ENCODE measurements around the gene SH3RF3.

SH3RF3 gene

DNA sequence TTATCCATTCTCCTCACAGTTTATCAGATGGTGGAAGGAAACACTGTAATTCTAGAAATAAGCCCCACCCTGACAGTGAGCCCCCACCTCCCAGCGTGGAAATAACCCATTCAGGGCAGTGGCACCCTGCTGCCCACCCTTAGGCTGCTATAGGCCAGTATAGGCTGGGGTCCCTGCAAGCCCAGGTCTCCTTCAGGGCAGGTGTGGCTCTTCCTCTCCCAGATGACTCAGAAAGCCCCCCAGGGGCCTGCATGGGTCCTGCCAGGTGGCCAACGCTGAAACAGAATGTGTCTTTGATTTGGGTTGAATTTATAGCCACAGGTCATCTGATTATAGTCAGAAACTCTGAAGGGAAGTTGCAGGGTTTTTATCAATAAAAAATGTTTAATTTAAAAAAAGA, 136.4 kb downstream of the SH3RF3 start:
- no peak for TF ChIP-seq POU2F2 (IDR thresholded peaks at IDR 0.05; ENCODE audit: low read depth, low read length)
- TF ChIP-seq SPI1 (IDR thresholded peaks at IDR 0.05; ENCODE audit: low read depth, low read length): no peak
- TF ChIP-seq PAX5 (IDR thresholded peaks at IDR 0.05; ENCODE audit: insufficient read depth, low read length, severe bottlenecking): no peak
- TF ChIP-seq POLR2A (IDR thresholded peaks at IDR 0.05; ENCODE audit: low read depth, low read length): no peak
- TF ChIP-seq TAF1 (IDR thresholded peaks at IDR 0.05; ENCODE audit: low read depth, low read length): no peak
- TF ChIP-seq POLR2AphosphoS5 (IDR thresholded peaks at IDR 0.05; ENCODE audit: low read depth, low read length): no peak
- no peak for FAIRE-seq
- no peak for DNase-seq (ENCODE audit: insufficient read length, low spot score)

- FAIRE-seq: peak; percentile 80
- TF ChIP-seq TAF1 (IDR thresholded peaks at IDR 0.05; ENCODE audit: low read depth, low read length) (no peak), POLR2A (IDR thresholded peaks at IDR 0.05; ENCODE audit: low read depth, low read length) (no peak), PAX5 (IDR thresholded peaks at IDR 0.05; ENCODE audit: insufficient read depth, low read length, severe bottlenecking) (no peak), POU2F2 (IDR thresholded peaks at IDR 0.05; ENCODE audit: low read depth, low read length) (no peak), POLR2AphosphoS5 (IDR thresholded peaks at IDR 0.05; ENCODE audit: low read depth, low read length) (no peak)
- no peak for DNase-seq (ENCODE audit: insufficient read length, low spot score)
Measured at GRCh38 chr2:109265953-109266352, 136.9 kb downstream of the SH3RF3 start.

GRCh38 chr2:109266496-109266895, 137.5 kb downstream of the SH3RF3 start:
- TF ChIP-seq PAX5 (IDR thresholded peaks at IDR 0.05; ENCODE audit: insufficient read depth, low read length, severe bottlenecking): no peak
- FAIRE-seq: no peak

GRCh38 chr2:109266998-109267854, 138.2 kb downstream of the SH3RF3 start:
- DNase-seq (ENCODE audit: insufficient read length, low spot score) (no peak), FAIRE-seq (peak; percentile 5)
- no peak for TF ChIP-seq SPI1 (IDR thresholded peaks at IDR 0.05; ENCODE audit: low read depth, low read length)
- TF ChIP-seq PAX5 (IDR thresholded peaks at IDR 0.05; ENCODE audit: insufficient read depth, low read length, severe bottlenecking): no peak
- TF ChIP-seq POU2F2 (IDR thresholded peaks at IDR 0.05; ENCODE audit: low read depth, low read length): no peak
- TF ChIP-seq POLR2A (IDR thresholded peaks at IDR 0.05; ENCODE audit: low read depth, low read length): no peak
- TF ChIP-seq POLR2AphosphoS5 (IDR thresholded peaks at IDR 0.05; ENCODE audit: low read depth, low read length): no peak
- no peak for TF ChIP-seq TAF1 (IDR thresholded peaks at IDR 0.05; ENCODE audit: low read depth, low read length)

More at GRCh38 chr2:109266496-109266895, 137.5 kb downstream of the SH3RF3 start:
- DNase-seq (ENCODE audit: insufficient read length, low spot score): no peak

DNA sequence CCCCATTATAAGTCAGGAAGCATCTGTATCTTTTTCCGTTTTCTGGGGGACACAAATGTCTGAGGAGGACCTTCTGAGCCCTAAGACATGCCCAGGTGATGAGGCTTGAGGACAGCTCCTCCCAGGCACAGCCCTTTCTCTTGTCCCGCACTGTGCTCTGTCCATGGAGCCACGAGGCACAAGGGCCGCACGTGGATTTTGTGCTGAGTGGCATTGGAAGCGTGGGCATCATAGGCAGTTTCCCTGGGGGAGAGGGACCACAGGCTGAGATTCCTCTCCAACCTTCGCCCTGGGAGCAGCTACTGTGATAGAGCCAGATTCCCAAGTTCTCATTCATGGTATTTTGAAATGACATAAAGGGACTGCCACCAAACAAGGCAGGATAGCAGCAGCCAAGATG, 139.9 kb downstream of the SH3RF3 start:
- TF ChIP-seq TAF1 (IDR thresholded peaks at IDR 0.05; ENCODE audit: low read depth, low read length) (no peak), POLR2AphosphoS5 (IDR thresholded peaks at IDR 0.05; ENCODE audit: low read depth, low read length) (no peak), POLR2A (IDR thresholded peaks at IDR 0.05; ENCODE audit: low read depth, low read length) (no peak), SPI1 (IDR thresholded peaks at IDR 0.05; ENCODE audit: low read depth, low read length) (no peak), PAX5 (IDR thresholded peaks at IDR 0.05; ENCODE audit: insufficient read depth, low read length, severe bottlenecking) (no peak)
- DNase-seq (ENCODE audit: insufficient read length, low spot score) (no peak), FAIRE-seq (no peak)

- no peak for FAIRE-seq
- no peak for TF ChIP-seq POLR2A (IDR thresholded peaks at IDR 0.05; ENCODE audit: low read depth, low read length)
- TF ChIP-seq SPI1 (IDR thresholded peaks at IDR 0.05; ENCODE audit: low read depth, low read length): no peak
- TF ChIP-seq TAF1 (IDR thresholded peaks at IDR 0.05; ENCODE audit: low read depth, low read length): no peak
- TF ChIP-seq POLR2AphosphoS5 (IDR thresholded peaks at IDR 0.05; ENCODE audit: low read depth, low read length): no peak
- no peak for TF ChIP-seq PAX5 (IDR thresholded peaks at IDR 0.05; ENCODE audit: insufficient read depth, low read length, severe bottlenecking)
- TF ChIP-seq POU2F2 (IDR thresholded peaks at IDR 0.05; ENCODE audit: low read depth, low read length): no peak
- no peak for DNase-seq (ENCODE audit: insufficient read length, low spot score)
Measured at GRCh38 chr2:109269706-109270504, 140.9 kb downstream of the SH3RF3 start.

DNA sequence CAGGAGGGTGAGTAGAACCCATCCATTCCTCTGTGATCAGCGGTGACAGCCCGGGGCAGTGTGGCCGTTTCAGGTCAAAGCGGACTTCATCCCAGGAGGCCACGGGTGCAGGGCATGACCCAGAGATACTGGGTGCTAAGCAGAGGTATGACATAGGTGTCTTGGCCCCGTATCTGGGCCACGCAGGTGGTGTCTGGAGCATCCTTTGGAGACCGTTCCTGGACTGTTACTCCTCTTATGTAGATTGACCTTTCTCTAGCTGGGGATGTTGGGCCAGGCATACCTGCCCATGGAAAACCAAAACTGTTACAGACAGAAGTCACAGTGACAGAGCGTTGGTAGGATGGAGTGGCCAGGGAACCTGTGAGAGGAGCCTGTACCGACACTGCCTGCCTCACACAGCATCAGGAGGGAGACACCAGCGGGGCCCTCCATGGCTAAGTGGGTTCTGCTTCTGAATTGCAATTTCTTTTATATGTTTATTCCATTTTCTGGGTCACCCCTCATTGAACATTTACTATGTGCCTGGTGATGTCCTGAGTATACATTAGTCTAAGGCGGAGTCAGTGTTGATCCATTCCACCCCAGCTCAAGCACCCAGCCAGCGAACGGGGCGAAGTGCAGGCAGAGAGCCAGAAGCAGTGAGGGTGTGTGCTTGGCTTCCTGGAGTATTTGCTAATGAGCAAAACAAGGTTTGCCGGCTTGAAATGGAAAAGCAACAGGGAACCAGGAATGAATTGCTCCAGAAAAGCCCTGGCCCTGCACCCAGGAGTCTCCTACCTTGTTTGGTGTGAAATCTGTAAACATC, 141.7 kb downstream of the SH3RF3 start:
- TF ChIP-seq POLR2AphosphoS5 (IDR thresholded peaks at IDR 0.05; ENCODE audit: low read depth, low read length): no peak
- TF ChIP-seq TAF1 (IDR thresholded peaks at IDR 0.05; ENCODE audit: low read depth, low read length): no peak
- no peak for TF ChIP-seq SPI1 (IDR thresholded peaks at IDR 0.05; ENCODE audit: low read depth, low read length)
- no peak for TF ChIP-seq POLR2A (IDR thresholded peaks at IDR 0.05; ENCODE audit: low read depth, low read length)
- FAIRE-seq: no peak
- no peak for DNase-seq (ENCODE audit: insufficient read length, low spot score)

DNA sequence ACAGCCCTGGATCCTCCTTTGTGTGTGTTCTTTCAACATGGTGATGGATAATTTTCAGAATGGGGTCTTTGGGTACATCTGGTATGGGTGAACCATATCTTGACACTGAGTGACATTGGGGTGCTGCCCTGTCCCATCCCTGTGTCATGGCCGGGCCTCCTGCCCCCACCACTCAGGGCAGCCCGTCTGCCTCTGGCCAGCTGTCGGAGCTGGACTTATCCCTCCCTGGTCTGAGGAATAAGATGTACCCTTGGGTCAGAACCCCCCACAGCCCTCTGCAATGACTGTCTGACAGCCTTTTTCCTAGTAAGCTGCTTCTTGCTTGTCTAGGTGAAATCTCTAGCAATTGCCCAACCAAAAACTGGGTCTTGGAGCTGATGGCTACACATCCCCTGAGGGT, 142.9 kb downstream of the SH3RF3 start:
- no peak for TF ChIP-seq TAF1 (IDR thresholded peaks at IDR 0.05; ENCODE audit: low read depth, low read length)
- no peak for TF ChIP-seq PAX5 (IDR thresholded peaks at IDR 0.05; ENCODE audit: insufficient read depth, low read length, severe bottlenecking)
- TF ChIP-seq POU2F2 (IDR thresholded peaks at IDR 0.05; ENCODE audit: low read depth, low read length): no peak
- no peak for TF ChIP-seq POLR2A (IDR thresholded peaks at IDR 0.05; ENCODE audit: low read depth, low read length)
- TF ChIP-seq SPI1 (IDR thresholded peaks at IDR 0.05; ENCODE audit: low read depth, low read length): no peak
- no peak for TF ChIP-seq POLR2AphosphoS5 (IDR thresholded peaks at IDR 0.05; ENCODE audit: low read depth, low read length)
- FAIRE-seq (no peak), DNase-seq (ENCODE audit: insufficient read length, low spot score) (no peak)

- no peak for DNase-seq (ENCODE audit: insufficient read length, low spot score)
- no peak for TF ChIP-seq POLR2A (IDR thresholded peaks at IDR 0.05; ENCODE audit: low read depth, low read length)
- TF ChIP-seq POU2F2 (IDR thresholded peaks at IDR 0.05; ENCODE audit: low read depth, low read length): no peak
- TF ChIP-seq PAX5 (IDR thresholded peaks at IDR 0.05; ENCODE audit: insufficient read depth, low read length, severe bottlenecking): no peak
- no peak for TF ChIP-seq SPI1 (IDR thresholded peaks at IDR 0.05; ENCODE audit: low read depth, low read length)
- TF ChIP-seq POLR2AphosphoS5 (IDR thresholded peaks at IDR 0.05; ENCODE audit: low read depth, low read length): no peak
- no peak for TF ChIP-seq TAF1 (IDR thresholded peaks at IDR 0.05; ENCODE audit: low read depth, low read length)
- no peak for FAIRE-seq
Measured at GRCh38 chr2:109272461-109272860, 143.5 kb downstream of the SH3RF3 start.
